H1 (cell line): ENCODE data around the gene PDIA5. TPM values are rescaled to one million over a fixed set of nuclear protein-coding genes. Genes with fewer than 3 reads are reported as not detected.

Source experiments
- CEBPB ChIP-seq: IDR thresholded peaks from 2 replicates; pipeline ENCODE4 v1.6.1; 2012; ENCODE audit warnings: low read depth, low read length
- EP300 ChIP-seq, 2 experiments: IDR thresholded peaks; 1 replicate in 1 of 2; 2 replicates in 1 of 2; pipeline ENCODE4 v1.6.1; 2011 to 2012; ENCODE audit warnings: low read depth in 2 of 2, low read length in 2 of 2, mild to moderate bottlenecking in 2 of 2, borderline replicate concordance in 1 of 2, inconsistent platforms in 1 of 2, moderate library complexity in 1 of 2
- JUN ChIP-seq: IDR thresholded peaks from 2 replicates; pipeline ENCODE4 v1.6.1; 2011; ENCODE audit warnings: low read depth, mild to moderate bottlenecking, improper control_type of control experiment, low read length
- KDM5A ChIP-seq: fragments of 200-600 bp; IDR thresholded peaks from 2 replicates; pipeline ENCODE4 v1.7.1; 2012; ENCODE audit warnings: mild to moderate bottlenecking, low read length, inconsistent platforms, mixed read lengths
- NANOG ChIP-seq: IDR thresholded peaks from 2 replicates; pipeline ENCODE4 v1.6.1; 2011; ENCODE audit warnings: low read length, low read depth, mild to moderate bottlenecking, inconsistent platforms; ENCODE audit not compliant: insufficient read depth, poor library complexity, severe bottlenecking
- POLR2AphosphoS5 ChIP-seq: IDR thresholded peaks from 2 replicates; pipeline ENCODE4 v1.6.1; 2011; ENCODE audit warnings: low read depth, low read length
- RXRA ChIP-seq: IDR thresholded peaks from 2 replicates; pipeline ENCODE4 v1.6.1; 2011; ENCODE audit warnings: low read depth, mild to moderate bottlenecking, low read length, moderate library complexity; ENCODE audit not compliant: insufficient read depth
- SIX5 ChIP-seq: IDR thresholded peaks from 2 replicates; pipeline ENCODE4 v1.6.1; 2011; ENCODE audit warnings: mild to moderate bottlenecking, low read depth, low read length
- TAF1 ChIP-seq: IDR thresholded peaks from 2 replicates; pipeline ENCODE4 v1.6.1; 2011; ENCODE audit warnings: mild to moderate bottlenecking, low read depth, low read length
- TAF7 ChIP-seq: optimal IDR thresholded peaks from 2 replicates; pipeline ENCODE3; 2011; ENCODE audit warnings: low read depth, mild to moderate bottlenecking, inconsistent platforms, low read length, moderate library complexity, borderline replicate concordance
- polyA plus RNA-seq, 7 experiments: library from polyadenylated mRNA; depleted of rRNA in 3 of 7; stranded (reverse) in 5 of 7; unstranded in 2 of 7; fragments of >200 nt in 5 of 7; fragments of 200-250 nt in 2 of 7; gene quantifications; 1 replicate in 5 of 7; 2 replicates in 1 of 7; 4 replicates in 1 of 7; pipeline versions ENCODE4 v1.2.1 to v1.2.3, GENCODE V29; 2011 to 2013; ENCODE audit warnings: missing spikeins in 2 of 7, mixed read lengths in 2 of 7
- total RNA-seq: library from RNA; stranded (reverse); fragmentation: NEBNext Ultra II Directional; extraction: Animal tissue kit (Norgen Biotek cat#: 25700); gene quantifications from 2 replicates; pipeline ENCODE4 v1.2.1, GENCODE V29; 2021
- TF ChIP-seq, protein P1 (sequence below): fragments of 300-600 bp; sonication (generic); IDR thresholded peaks from 2 replicates; pipeline ENCODE4 v1.7.1; 2012; ENCODE audit warnings: low read length, moderate library complexity, mild to moderate bottlenecking, inconsistent platforms; ENCODE audit not compliant: insufficient replicate concordance
- TF ChIP-seq, protein P2 (sequence below): IDR thresholded peaks from 2 replicates; pipeline ENCODE4 v1.6.1; 2012; ENCODE audit warnings: inconsistent platforms

PDIA5 gene
- total and polyA plus RNA-seq, 2 of the 8 experiments (the other 6 are each of a cell fraction or from before 2014, with no cell fraction given): 18.2 to 32.8 TPM

DNA sequence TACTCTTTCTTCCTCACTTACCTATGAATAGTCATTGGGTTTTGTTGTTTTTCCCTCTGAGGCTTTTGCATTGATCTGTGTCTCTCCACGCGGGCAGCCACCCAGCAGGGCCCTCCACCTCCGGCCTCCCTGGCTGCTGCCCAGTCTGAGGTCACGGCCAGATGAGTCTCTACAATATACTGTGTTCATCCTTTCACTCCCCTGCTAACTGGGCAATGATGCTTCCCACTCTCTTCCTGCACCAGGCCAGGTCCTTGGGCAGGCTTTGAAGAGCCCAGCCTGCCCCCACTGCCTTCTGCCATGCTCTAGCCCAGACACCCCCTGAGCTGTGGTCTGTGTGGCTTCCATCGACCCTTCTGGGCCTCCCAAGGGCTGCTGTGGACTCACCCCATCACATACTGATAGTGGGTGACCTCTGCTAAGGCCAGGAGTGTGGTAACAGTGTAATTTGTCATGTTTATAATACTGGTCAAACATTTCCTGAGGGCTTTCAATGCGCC is 18.0 kb downstream of the PDIA5 start (continued):
- TF ChIP-seq, protein P1, sequence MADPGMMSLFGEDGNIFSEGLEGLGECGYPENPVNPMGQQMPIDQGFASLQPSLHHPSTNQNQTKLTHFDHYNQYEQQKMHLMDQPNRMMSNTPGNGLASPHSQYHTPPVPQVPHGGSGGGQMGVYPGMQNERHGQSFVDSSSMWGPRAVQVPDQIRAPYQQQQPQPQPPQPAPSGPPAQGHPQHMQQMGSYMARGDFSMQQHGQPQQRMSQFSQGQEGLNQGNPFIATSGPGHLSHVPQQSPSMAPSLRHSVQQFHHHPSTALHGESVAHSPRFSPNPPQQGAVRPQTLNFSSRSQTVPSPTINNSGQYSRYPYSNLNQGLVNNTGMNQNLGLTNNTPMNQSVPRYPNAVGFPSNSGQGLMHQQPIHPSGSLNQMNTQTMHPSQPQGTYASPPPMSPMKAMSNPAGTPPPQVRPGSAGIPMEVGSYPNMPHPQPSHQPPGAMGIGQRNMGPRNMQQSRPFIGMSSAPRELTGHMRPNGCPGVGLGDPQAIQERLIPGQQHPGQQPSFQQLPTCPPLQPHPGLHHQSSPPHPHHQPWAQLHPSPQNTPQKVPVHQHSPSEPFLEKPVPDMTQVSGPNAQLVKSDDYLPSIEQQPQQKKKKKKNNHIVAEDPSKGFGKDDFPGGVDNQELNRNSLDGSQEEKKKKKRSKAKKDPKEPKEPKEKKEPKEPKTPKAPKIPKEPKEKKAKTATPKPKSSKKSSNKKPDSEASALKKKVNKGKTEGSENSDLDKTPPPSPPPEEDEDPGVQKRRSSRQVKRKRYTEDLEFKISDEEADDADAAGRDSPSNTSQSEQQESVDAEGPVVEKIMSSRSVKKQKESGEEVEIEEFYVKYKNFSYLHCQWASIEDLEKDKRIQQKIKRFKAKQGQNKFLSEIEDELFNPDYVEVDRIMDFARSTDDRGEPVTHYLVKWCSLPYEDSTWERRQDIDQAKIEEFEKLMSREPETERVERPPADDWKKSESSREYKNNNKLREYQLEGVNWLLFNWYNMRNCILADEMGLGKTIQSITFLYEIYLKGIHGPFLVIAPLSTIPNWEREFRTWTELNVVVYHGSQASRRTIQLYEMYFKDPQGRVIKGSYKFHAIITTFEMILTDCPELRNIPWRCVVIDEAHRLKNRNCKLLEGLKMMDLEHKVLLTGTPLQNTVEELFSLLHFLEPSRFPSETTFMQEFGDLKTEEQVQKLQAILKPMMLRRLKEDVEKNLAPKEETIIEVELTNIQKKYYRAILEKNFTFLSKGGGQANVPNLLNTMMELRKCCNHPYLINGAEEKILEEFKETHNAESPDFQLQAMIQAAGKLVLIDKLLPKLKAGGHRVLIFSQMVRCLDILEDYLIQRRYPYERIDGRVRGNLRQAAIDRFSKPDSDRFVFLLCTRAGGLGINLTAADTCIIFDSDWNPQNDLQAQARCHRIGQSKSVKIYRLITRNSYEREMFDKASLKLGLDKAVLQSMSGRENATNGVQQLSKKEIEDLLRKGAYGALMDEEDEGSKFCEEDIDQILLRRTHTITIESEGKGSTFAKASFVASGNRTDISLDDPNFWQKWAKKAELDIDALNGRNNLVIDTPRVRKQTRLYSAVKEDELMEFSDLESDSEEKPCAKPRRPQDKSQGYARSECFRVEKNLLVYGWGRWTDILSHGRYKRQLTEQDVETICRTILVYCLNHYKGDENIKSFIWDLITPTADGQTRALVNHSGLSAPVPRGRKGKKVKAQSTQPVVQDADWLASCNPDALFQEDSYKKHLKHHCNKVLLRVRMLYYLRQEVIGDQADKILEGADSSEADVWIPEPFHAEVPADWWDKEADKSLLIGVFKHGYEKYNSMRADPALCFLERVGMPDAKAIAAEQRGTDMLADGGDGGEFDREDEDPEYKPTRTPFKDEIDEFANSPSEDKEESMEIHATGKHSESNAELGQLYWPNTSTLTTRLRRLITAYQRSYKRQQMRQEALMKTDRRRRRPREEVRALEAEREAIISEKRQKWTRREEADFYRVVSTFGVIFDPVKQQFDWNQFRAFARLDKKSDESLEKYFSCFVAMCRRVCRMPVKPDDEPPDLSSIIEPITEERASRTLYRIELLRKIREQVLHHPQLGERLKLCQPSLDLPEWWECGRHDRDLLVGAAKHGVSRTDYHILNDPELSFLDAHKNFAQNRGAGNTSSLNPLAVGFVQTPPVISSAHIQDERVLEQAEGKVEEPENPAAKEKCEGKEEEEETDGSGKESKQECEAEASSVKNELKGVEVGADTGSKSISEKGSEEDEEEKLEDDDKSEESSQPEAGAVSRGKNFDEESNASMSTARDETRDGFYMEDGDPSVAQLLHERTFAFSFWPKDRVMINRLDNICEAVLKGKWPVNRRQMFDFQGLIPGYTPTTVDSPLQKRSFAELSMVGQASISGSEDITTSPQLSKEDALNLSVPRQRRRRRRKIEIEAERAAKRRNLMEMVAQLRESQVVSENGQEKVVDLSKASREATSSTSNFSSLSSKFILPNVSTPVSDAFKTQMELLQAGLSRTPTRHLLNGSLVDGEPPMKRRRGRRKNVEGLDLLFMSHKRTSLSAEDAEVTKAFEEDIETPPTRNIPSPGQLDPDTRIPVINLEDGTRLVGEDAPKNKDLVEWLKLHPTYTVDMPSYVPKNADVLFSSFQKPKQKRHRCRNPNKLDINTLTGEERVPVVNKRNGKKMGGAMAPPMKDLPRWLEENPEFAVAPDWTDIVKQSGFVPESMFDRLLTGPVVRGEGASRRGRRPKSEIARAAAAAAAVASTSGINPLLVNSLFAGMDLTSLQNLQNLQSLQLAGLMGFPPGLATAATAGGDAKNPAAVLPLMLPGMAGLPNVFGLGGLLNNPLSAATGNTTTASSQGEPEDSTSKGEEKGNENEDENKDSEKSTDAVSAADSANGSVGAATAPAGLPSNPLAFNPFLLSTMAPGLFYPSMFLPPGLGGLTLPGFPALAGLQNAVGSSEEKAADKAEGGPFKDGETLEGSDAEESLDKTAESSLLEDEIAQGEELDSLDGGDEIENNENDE: no peak
- TF ChIP-seq TAF1 (no peak), KDM5A (no peak), TAF7 (no peak), SIX5 (no peak), CEBPB (no peak), EP300 (IDR thresholded peaks at IDR 0.05; ENCODE audit: borderline replicate concordance in 1 of 2, low read depth in 2 of 2, low read length in 2 of 2) (no peak), RXRA (no peak), POLR2AphosphoS5 (no peak), NANOG (no peak), JUN (no peak)
- TF ChIP-seq, protein P2, sequence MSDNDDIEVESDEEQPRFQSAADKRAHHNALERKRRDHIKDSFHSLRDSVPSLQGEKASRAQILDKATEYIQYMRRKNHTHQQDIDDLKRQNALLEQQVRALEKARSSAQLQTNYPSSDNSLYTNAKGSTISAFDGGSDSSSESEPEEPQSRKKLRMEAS: no peak
